H1 (cell line): ENCODE results near the gene PCBD1. TPM values are rescaled to one million over a fixed set of nuclear protein-coding genes. Genes with fewer than 3 reads are reported as not detected.

Experiments
- CTCF ChIA-PET: fragments of 300-600 bp; sonication (Branson Sonifier 250); formaldehyde crosslinking; loops from one replicate; lab custom pipeline; 2021; ENCODE audit not compliant: partially characterized antibody; lab: Charles Lee
- POLR2A ChIA-PET: fragments of 300-600 bp; sonication (Branson Sonifier 250); formaldehyde crosslinking; loops from one replicate; lab custom pipeline; 2021; ENCODE audit warnings: inconsistent platforms; ENCODE audit not compliant: partially characterized antibody; lab: Charles Lee
- DNase-seq, 2 experiments: peaks; one replicate each; pipeline versions ENCODE4 v3.0.0 to v3.0.0-alpha.2; 2010 to 2022; ENCODE audit warnings: low spot score in 2 of 2, low read depth in 1 of 2, mixed read lengths in 1 of 2
- FAIRE-seq: peaks from 2 replicates; lab custom pipeline; 2011; peaks lifted over from hg19 to GRCh38; lab: Jason Lieb, UNC
- H2AFZ ChIP-seq: 2 replicates; pipeline ENCODE4 v1.8.1; 2012; ENCODE audit warnings: low read length, inconsistent platforms
- H2AK5ac ChIP-seq: 2 replicates; pipeline ENCODE4 v1.6.1; 2013; ENCODE audit warnings: low read depth, low read length
- H2BK120ac ChIP-seq: replicated peaks from 2 replicates; pipeline ENCODE3; 2013; ENCODE audit warnings: low read depth, low read length, inconsistent platforms
- H2BK12ac ChIP-seq: 2 replicates; pipeline ENCODE4 v1.6.1; 2013; ENCODE audit warnings: low read depth, low read length
- H2BK15ac ChIP-seq: 2 replicates; pipeline ENCODE4 v1.6.1; 2013; ENCODE audit warnings: low read length
- H2BK20ac ChIP-seq: 2 replicates; pipeline ENCODE4 v1.6.1; 2013; ENCODE audit warnings: low read length
- H2BK5ac ChIP-seq: 2 replicates; pipeline ENCODE4 v1.6.1; 2013; ENCODE audit warnings: low read depth, low read length
- H3K14ac ChIP-seq: 2 replicates; pipeline ENCODE4 v1.6.1; 2013; ENCODE audit warnings: inconsistent platforms; ENCODE audit not compliant: insufficient read length
- H3K18ac ChIP-seq: 2 replicates; pipeline ENCODE4 v1.6.1; 2013; ENCODE audit warnings: low read length; ENCODE audit errors: extremely low read depth
- H3K23ac ChIP-seq: 2 replicates; pipeline ENCODE4 v1.6.1; 2013; ENCODE audit warnings: inconsistent platforms; ENCODE audit not compliant: insufficient read length
- H3K23me2 ChIP-seq: 2 replicates; pipeline ENCODE4 v1.6.1; 2013; ENCODE audit warnings: low read depth, low read length
- H3K27ac ChIP-seq: 2 replicates; pipeline ENCODE4 v1.6.1; 2011; ENCODE audit warnings: low read depth, low read length, inconsistent platforms
- H3K27me3 ChIP-seq, 4 experiments: replicated peaks in 1 of 4; 1 replicate in 1 of 4; 2 replicates in 3 of 4; pipeline versions ENCODE4 v1.6.1 to v1.8.1; 2011 to 2013; ENCODE audit warnings: low read length in 3 of 4, mild to moderate bottlenecking in 3 of 4, inconsistent platforms in 2 of 4, mixed read lengths in 2 of 4, moderate library complexity in 1 of 4; ENCODE audit not compliant: control insufficient read depth in 3 of 4, insufficient read depth in 3 of 4; ENCODE audit errors: extremely low read depth in 1 of 4
- H3K36me3 ChIP-seq, 4 experiments: 2 replicates each; pipeline versions ENCODE4 v1.6.1 to v1.8.1; 2011 to 2013; ENCODE audit warnings: mild to moderate bottlenecking in 4 of 4, low read length in 3 of 4, moderate library complexity in 2 of 4, control low read depth in 1 of 4, inconsistent platforms in 1 of 4; ENCODE audit not compliant: insufficient read depth in 4 of 4, control insufficient read depth in 2 of 4
- H3K4ac ChIP-seq: replicated peaks from 2 replicates; pipeline ENCODE3; 2013; ENCODE audit warnings: low read length, low read depth, mixed read lengths, inconsistent platforms; ENCODE audit not compliant: insufficient read length
- H3K4me1 ChIP-seq, 4 experiments: replicated peaks in 1 of 4; 1 replicate in 1 of 4; 2 replicates in 3 of 4; pipeline versions ENCODE4 v1.6.1 to v1.8.1; 2011 to 2013; ENCODE audit warnings: low read length in 3 of 4, inconsistent platforms in 2 of 4, mixed read lengths in 1 of 4; ENCODE audit not compliant: insufficient read depth in 4 of 4, control insufficient read depth in 3 of 4
- H3K4me2 ChIP-seq, 2 experiments: 2 replicates each; pipeline versions ENCODE4 v1.6.1 to v1.8.1; 2011 to 2013; ENCODE audit warnings: low read depth in 2 of 2, low read length in 2 of 2, control low read depth in 1 of 2, inconsistent platforms in 1 of 2, mild to moderate bottlenecking in 1 of 2; ENCODE audit not compliant: insufficient read depth in 1 of 2
- H3K4me3 ChIP-seq, 4 experiments: fragments of 200-600, 300-600 bp in 1 of 4; sonication (generic), shearing (Covaris generic), sonication (Bioruptor Twin) in 1 of 4; 2 replicates each; pipeline versions ENCODE4 v1.5.1 to v1.8.1; 2011 to 2016; ENCODE audit warnings: low read length in 4 of 4, low read depth in 3 of 4, control low read depth in 2 of 4, inconsistent platforms in 2 of 4, mild to moderate bottlenecking in 2 of 4, mixed read lengths in 1 of 4, moderate library complexity in 1 of 4; ENCODE audit not compliant: insufficient read depth in 2 of 4; ENCODE audit errors: extremely low read depth in 1 of 4
- H3K56ac ChIP-seq: replicated peaks from 2 replicates; pipeline ENCODE3; 2013; ENCODE audit warnings: low read depth, mild to moderate bottlenecking, mixed read lengths, low read length, inconsistent platforms; ENCODE audit not compliant: insufficient read length
- H3K79me1 ChIP-seq: 2 replicates; pipeline ENCODE4 v1.6.1; 2013; ENCODE audit warnings: low read depth, low read length, control low read depth
- H3K79me2 ChIP-seq, 2 experiments: 2 replicates each; pipeline versions ENCODE4 v1.6.1 to v1.8.1; 2012 to 2013; ENCODE audit warnings: low read length in 2 of 2, mild to moderate bottlenecking in 2 of 2, inconsistent platforms in 1 of 2; ENCODE audit not compliant: insufficient read depth in 2 of 2, control insufficient read depth in 1 of 2
- H3K9ac ChIP-seq, 4 experiments: replicated peaks in 1 of 4; 1 replicate in 1 of 4; 2 replicates in 3 of 4; pipeline versions ENCODE4 v1.6.1 to v1.8.1; 2011 to 2013; ENCODE audit warnings: low read depth in 3 of 4, low read length in 3 of 4, control low read depth in 2 of 4, mild to moderate bottlenecking in 2 of 4, moderate library complexity in 2 of 4, inconsistent platforms in 1 of 4; ENCODE audit errors: extremely low read depth in 1 of 4
- H3K9me3 ChIP-seq, 2 experiments: 2 replicates each; pipeline versions ENCODE4 v1.6.1 to v1.8.1; 2012 to 2013; ENCODE audit warnings: mild to moderate bottlenecking in 2 of 2, moderate library complexity in 2 of 2, control low read depth in 1 of 2, inconsistent platforms in 1 of 2, low read depth in 1 of 2, low read length in 1 of 2, mixed read lengths in 1 of 2; ENCODE audit not compliant: insufficient read depth in 2 of 2
- H4K20me1 ChIP-seq, 2 experiments: replicated peaks in 1 of 2; 2 replicates each; pipeline versions ENCODE3 to v1.8.1; 2011 to 2013; ENCODE audit warnings: inconsistent platforms in 2 of 2, low read length in 2 of 2, mild to moderate bottlenecking in 1 of 2; ENCODE audit not compliant: insufficient read depth in 2 of 2, control insufficient read depth in 1 of 2
- H4K5ac ChIP-seq: 2 replicates; pipeline ENCODE4 v1.6.1; 2013; ENCODE audit warnings: low read length, low read depth, mixed read lengths, inconsistent platforms; ENCODE audit not compliant: insufficient read length
- H4K8ac ChIP-seq: 2 replicates; pipeline ENCODE4 v1.8.0; 2013; ENCODE audit warnings: mild to moderate bottlenecking, moderate library complexity, low read length, inconsistent platforms; ENCODE audit not compliant: insufficient read depth; ENCODE audit errors: extremely low read depth
- H4K91ac ChIP-seq: replicated peaks from 2 replicates; pipeline ENCODE3; 2013; ENCODE audit warnings: low read length, mixed read lengths, inconsistent platforms; ENCODE audit not compliant: insufficient read length
- CTCF ChIP-seq, 3 experiments: IDR thresholded peaks; 1 replicate in 2 of 3; 2 replicates in 1 of 3; pipeline versions ENCODE4 v1.5.1 to v1.6.1; 2011; ENCODE audit warnings: low read length in 3 of 3, mild to moderate bottlenecking in 3 of 3, inconsistent platforms in 2 of 3, low read depth in 1 of 3, moderate library complexity in 1 of 3; ENCODE audit not compliant: insufficient read depth in 1 of 3; ENCODE audit errors: control extremely low read depth in 1 of 3
- EZH2 ChIP-seq: fragments of 200-600 bp; sonication (generic); IDR thresholded peaks from 2 replicates; pipeline ENCODE4 v1.7.1; 2012; ENCODE audit warnings: low read depth, mild to moderate bottlenecking, moderate library complexity, low read length, inconsistent platforms; ENCODE audit not compliant: severe bottlenecking
- MAX ChIP-seq: IDR thresholded peaks from 2 replicates; pipeline ENCODE4 v1.6.1; 2012; ENCODE audit warnings: inconsistent platforms
- RAD21 ChIP-seq, 2 experiments: IDR thresholded peaks in 1 of 2; conservative IDR thresholded peaks in 1 of 2; 2 replicates each; pipeline ENCODE4 v1.6.1; 2011; ENCODE audit warnings: low read depth in 2 of 2, low read length in 2 of 2, improper control_type of control experiment in 1 of 2, inconsistent platforms in 1 of 2, mild to moderate bottlenecking in 1 of 2, moderate library complexity in 1 of 2
- SAP30 ChIP-seq: fragments of 300-600 bp; sonication (generic); IDR thresholded peaks from 2 replicates; pipeline ENCODE4 v1.7.1; 2012; ENCODE audit warnings: low read length, moderate library complexity, mild to moderate bottlenecking, inconsistent platforms; ENCODE audit not compliant: insufficient read depth, insufficient replicate concordance
- SP4 ChIP-seq: IDR thresholded peaks from 2 replicates; pipeline ENCODE4 v1.6.1; 2012; ENCODE audit warnings: low read length, inconsistent platforms
- YY1 ChIP-seq: IDR thresholded peaks from 2 replicates; pipeline ENCODE4 v1.6.1; 2011; ENCODE audit warnings: low read depth, mild to moderate bottlenecking, low read length
- WGBS, 2 experiments: shearing (Covaris generic) in 1 of 2; methylation state at CpG; one replicate each; pipeline versions ENCODE4 v1.1.6 to v1.1.7; 2013 to 2015; ENCODE audit warnings: low lambda C conversion rate in 2 of 2, mixed read lengths in 2 of 2, inconsistent platforms in 1 of 2, low coverage in 1 of 2, missing lambda C conversion rate in 1 of 2; ENCODE audit not compliant: insufficient replicate concordance in 2 of 2, insufficient coverage in 1 of 2, insufficient read length in 1 of 2; ENCODE audit errors: extremely low coverage in 1 of 2, missing lambda C conversion rate in 1 of 2; 5-methylcytosine and 5-hydroxymethylcytosine counted together
- polyA plus RNA-seq, 7 experiments: library from polyadenylated mRNA; depleted of rRNA in 3 of 7; stranded (reverse) in 5 of 7; unstranded in 2 of 7; fragments of >200 nt in 5 of 7; fragments of 200-250 nt in 2 of 7; gene quantifications; 1 replicate in 5 of 7; 2 replicates in 1 of 7; 4 replicates in 1 of 7; pipeline versions ENCODE4 v1.2.1 to v1.2.3, GENCODE V29; 2011 to 2013; ENCODE audit warnings: missing spikeins in 2 of 7, mixed read lengths in 2 of 7
- total RNA-seq: library from RNA; stranded (reverse); fragmentation: NEBNext Ultra II Directional; extraction: Animal tissue kit (Norgen Biotek cat#: 25700); gene quantifications from 2 replicates; pipeline ENCODE4 v1.2.1, GENCODE V29; 2021

Gene PCBD1
- total and polyA plus RNA-seq, 2 of the 8 experiments (the other 6 are each of a cell fraction or from before 2014, with no cell fraction given): 46.5 to 55.0 TPM

- CTCF ChIA-PET: interaction anchor here (1.2 to 5.6 kb wide), 10 partner anchors 9 to 330 kb away, joined by 3 to 39 read pairs (median 5); no protein-coding TSS in a partner anchor
- Histone ChIP-seq H3K23me2 (no peaks in the 10 kb centered on the region), H3K18ac (no peak overlapping the region), H3K4me1 (peaks cover 0 to 7% (median 2%) of the 10 kb centered on the region in 4 experiments; a peak in 3 of 7 replicates), H3K56ac (no peak overlapping the region), H2AK5ac (no peak overlapping the region), H4K8ac (no peak overlapping the region), H3K14ac (no peak overlapping the region), H3K4ac (no peak overlapping the region), H3K36me3 (peaks cover 2 to 39% (median 16%) of the 10 kb centered on the region in 4 experiments; a peak in 7 of 8 replicates), H3K27me3 (no peaks in the 10 kb centered on the region), H4K91ac (no peak overlapping the region), H3K23ac (no peak overlapping the region), H2BK15ac (no peak overlapping the region), H2BK5ac (no peak overlapping the region), H4K20me1 (peaks cover 2 to 4% of the 10 kb centered on the region in 2 experiments), H3K27ac (no peak overlapping the region), H3K79me1 (no peaks in the 10 kb centered on the region; the same call in 1 of the 2 replicates), H2AFZ (no peak overlapping the region), H2BK12ac (no peak overlapping the region), H4K5ac (no peak overlapping the region), H3K4me2 (no peak overlapping the region), H3K4me3 (no peak overlapping the region), H3K9me3 (no peaks in the 10 kb centered on the region), H3K79me2 (no peaks in the 10 kb centered on the region), H2BK20ac (no peak overlapping the region), H2BK120ac (no peak overlapping the region), H3K9ac (no peak overlapping the region)
- DNase-seq (peak in 1 of 2 experiments; percentile 70), FAIRE-seq (peak; percentile 92)
- WGBS, 2 experiments: 48% methylated on average over 4 of the region's 4 CpGs; no CpG with 5 or more reads in 1 of the 2 experiments
- POLR2A ChIA-PET: interaction anchor here (1.8 kb wide), 1 partner anchor 61 kb away, joined by 4 read pairs; no protein-coding TSS in a partner anchor
- TF ChIP-seq SP4 (no peak), YY1 (peak; percentile 80), CTCF (IDR thresholded peaks at IDR 0.05; ENCODE audit: control extremely low read depth in 1 of 3, insufficient read depth in 1 of 3, low read depth in 1 of 3, low read length in 3 of 3) (peak; percentile 70 to 87 (median 77)), EZH2 (no peak), RAD21 (IDR thresholded peaks at IDR 0.05 in 1 of 2, conservative IDR thresholded peaks at IDR 0.05 in 1 of 2; ENCODE audit: low read depth in 2 of 2, low read length in 2 of 2) (peak; percentile 88 to 93), SAP30 (no peak), MAX (0 out of 2 replicates have a peak, but pooled peaks have one; percentile 13)
- TF ChIP-seq, all 59 proteins: peak for 4
Measured at GRCh38 chr10:70880077-70880534, 8.3 kb downstream of the PCBD1 start.
